HCT116 (cell line): ENCODE data around the gene IFITM1. TPM values are rescaled to one million over a fixed set of nuclear protein-coding genes. Genes with fewer than 3 reads are reported as not detected.

Source experiments
- ATAC-seq: fragments of 200-7000 bp; cut with Tn5 transposase; 2 replicates; pipeline ENCODE4 v1.9.1; 2020; ENCODE audit warnings: mild to moderate bottlenecking, moderate library complexity
- BruUV-seq: library from RNA; stranded (reverse); fragments of 400-500 nt; replicated peaks from 2 replicates; lab custom pipeline; 2021; lab: Mats Ljungman, UMichigan
- CTCF ChIA-PET: fragments of 300-600 bp; sonication (Branson Sonifier 250); formaldehyde crosslinking; loops from one replicate; lab custom pipeline; 2021; ENCODE audit warnings: antibody characterized with exemption; lab: Charles Lee
- POLR2A ChIA-PET: fragments of 300-600, 350-600 bp; sonication (Branson Sonifier 250); formaldehyde crosslinking; loops from one replicate; lab custom pipeline; 2021; ENCODE audit warnings: antibody characterized with exemption; lab: Charles Lee
- RAD21 ChIA-PET, 2 experiments: fragments of 300-600 bp; sonication (Branson Sonifier 250); formaldehyde crosslinking; loops; one replicate each; lab custom pipeline; 2023; ENCODE audit warnings: low total read pairs in 2 of 2; ENCODE audit not compliant: uncharacterized antibody in 2 of 2, unreplicated experiment in 2 of 2, low non-redundant PET in 1 of 2; lab: Charles Lee
- DNase-seq: peaks from one replicate; pipeline ENCODE4 v3.0.0-alpha.2; 2010; ENCODE audit warnings: low read depth, low spot score
- H2AFZ ChIP-seq: fragments of 200-600 bp; shearing (Covaris generic), sonication (generic); 2 replicates; pipeline ENCODE4 v1.6.1; 2017; ENCODE audit warnings: low read depth, mixed run types, mixed read lengths, antibody characterized with exemption, low read length; ENCODE audit not compliant: poor library complexity, severe bottlenecking
- H3K27ac ChIP-seq: 2 replicates; pipeline ENCODE4 v1.5.1; 2012; ENCODE audit warnings: low read depth, low read length
- H3K27me3 ChIP-seq: fragments of 200-600 bp; sonication (generic); 2 replicates; pipeline ENCODE4 v1.6.1; 2016; ENCODE audit warnings: mixed run types, low read length, mixed read lengths; ENCODE audit not compliant: insufficient read depth
- H3K36me3 ChIP-seq, 2 experiments: fragments of 200-500 bp in 1 of 2; fragments of 200-600 bp in 1 of 2; sonication (Bioruptor generic) in 1 of 2; sonication (generic) in 1 of 2; 2 replicates each; pipeline versions ENCODE4 v1.5.1 to v1.6.1; 2014 to 2016; ENCODE audit warnings: low read length in 2 of 2, inconsistent platforms in 1 of 2, mixed read lengths in 1 of 2, mixed run types in 1 of 2; ENCODE audit not compliant: insufficient read depth in 2 of 2, control insufficient read depth in 1 of 2
- H3K4me1 ChIP-seq, 2 experiments: fragments of 200-600 bp in 1 of 2; sonication (generic) in 1 of 2; 2 replicates each; pipeline versions ENCODE4 v1.5.1 to v1.6.1; 2012 to 2017; ENCODE audit warnings: low read length in 2 of 2, inconsistent platforms in 1 of 2, mild to moderate bottlenecking in 1 of 2, mixed read lengths in 1 of 2, mixed run types in 1 of 2, moderate library complexity in 1 of 2; ENCODE audit not compliant: insufficient read depth in 2 of 2, control insufficient read depth in 1 of 2
- H3K4me2 ChIP-seq: fragments of 200-600 bp; sonication (generic); 2 replicates; pipeline ENCODE4 v1.6.1; 2017; ENCODE audit warnings: mixed run types, low read length, mixed read lengths
- H3K4me3 ChIP-seq, 2 experiments: fragments of 200-600 bp in 1 of 2; sonication (generic) in 1 of 2; replicated peaks in 1 of 2; 2 replicates each; pipeline ENCODE4 v1.5.1; 2011 to 2016; ENCODE audit warnings: low read length in 2 of 2, control low read depth in 1 of 2, low read depth in 1 of 2, mild to moderate bottlenecking in 1 of 2, mixed read lengths in 1 of 2, mixed run types in 1 of 2
- H3K79me2 ChIP-seq: fragments of 200-600 bp; sonication (generic); 2 replicates; pipeline ENCODE4 v1.6.1; 2017; ENCODE audit warnings: mild to moderate bottlenecking, mixed run types, low read length, moderate library complexity, mixed read lengths; ENCODE audit not compliant: insufficient read depth
- H3K9ac ChIP-seq: fragments of 200-600 bp; sonication (generic); 2 replicates; pipeline ENCODE4 v1.6.1; 2016; ENCODE audit warnings: low read length, mixed read lengths
- H3K9me2 ChIP-seq: fragments of 200-600 bp; sonication (generic), shearing (Covaris generic); 2 replicates; pipeline ENCODE4 v1.6.1; 2017; ENCODE audit warnings: mixed run types, mild to moderate bottlenecking, moderate library complexity; ENCODE audit not compliant: insufficient read depth
- H3K9me3 ChIP-seq, 2 experiments: fragments of 200-500 bp in 1 of 2; fragments of 200-600 bp in 1 of 2; sonication (Bioruptor generic) in 1 of 2; sonication (generic) in 1 of 2; 2 replicates each; pipeline ENCODE4 v1.6.1; 2014 to 2017; ENCODE audit warnings: low read length in 2 of 2, mixed read lengths in 2 of 2, inconsistent platforms in 1 of 2, low read depth in 1 of 2, mild to moderate bottlenecking in 1 of 2, mixed run types in 1 of 2, moderate library complexity in 1 of 2; ENCODE audit not compliant: control insufficient read depth in 1 of 2, insufficient read depth in 1 of 2
- H4K20me1 ChIP-seq: fragments of 200-600 bp; sonication (generic), shearing (Covaris generic); 2 replicates; pipeline ENCODE4 v1.6.1; 2017; ENCODE audit warnings: mixed run types, mild to moderate bottlenecking, moderate library complexity; ENCODE audit not compliant: insufficient read depth
- CBX3 ChIP-seq: IDR thresholded peaks from 2 replicates; pipeline ENCODE4 v1.6.1; 2012; ENCODE audit warnings: low read depth
- JUND ChIP-seq: IDR thresholded peaks from 2 replicates; pipeline ENCODE4 v1.6.1; 2012
- SP1 ChIP-seq: IDR thresholded peaks from 2 replicates; pipeline ENCODE4 v1.6.1; 2012; ENCODE audit warnings: low read depth
- YY1 ChIP-seq: IDR thresholded peaks from 2 replicates; pipeline ENCODE4 v1.6.1; 2011; ENCODE audit warnings: low read length, low read depth, moderate library complexity, mild to moderate bottlenecking; ENCODE audit not compliant: insufficient replicate concordance; ENCODE audit errors: extremely low read depth
- ZFX ChIP-seq: fragments of 450-650 bp; IDR thresholded peaks from 2 replicates; pipeline ENCODE4 v1.6.1; 2017
- intact Hi-C: fragments of 100-400 bp; cut with micrococcal nuclease; formaldehyde crosslinking; loops from 2 replicates; pipeline ENCODE4 v1.10.0; 2022
- total RNA-seq: library from RNA; stranded (reverse); gene quantifications from one replicate; pipeline ENCODE4 v1.2.1, GENCODE V29; 2021; ENCODE audit not compliant: unreplicated experiment
- TF ChIP-seq, protein P1 (sequence below): IDR thresholded peaks from 2 replicates; pipeline ENCODE4 v1.6.1; 2012; ENCODE audit warnings: low read depth
- TF ChIP-seq, protein P2 (sequence below), 3 experiments: fragments of 200-600 bp in 1 of 3; sonication (generic) in 1 of 3; IDR thresholded peaks in 2 of 3; conservative IDR thresholded peaks in 1 of 3; 2 replicates each; pipeline ENCODE4 v1.5.1; 2012 to 2017; ENCODE audit warnings: low read depth in 2 of 3, low read length in 2 of 3, antibody characterized with exemption in 1 of 3, borderline replicate concordance in 1 of 3, control low read depth in 1 of 3, mild to moderate bottlenecking in 1 of 3, mixed read lengths in 1 of 3, mixed run types in 1 of 3, moderate library complexity in 1 of 3; ENCODE audit not compliant: insufficient read depth in 1 of 3

Gene IFITM1
- total RNA-seq, 1 experiment from 2014 or later: 6.1 TPM

DNA sequence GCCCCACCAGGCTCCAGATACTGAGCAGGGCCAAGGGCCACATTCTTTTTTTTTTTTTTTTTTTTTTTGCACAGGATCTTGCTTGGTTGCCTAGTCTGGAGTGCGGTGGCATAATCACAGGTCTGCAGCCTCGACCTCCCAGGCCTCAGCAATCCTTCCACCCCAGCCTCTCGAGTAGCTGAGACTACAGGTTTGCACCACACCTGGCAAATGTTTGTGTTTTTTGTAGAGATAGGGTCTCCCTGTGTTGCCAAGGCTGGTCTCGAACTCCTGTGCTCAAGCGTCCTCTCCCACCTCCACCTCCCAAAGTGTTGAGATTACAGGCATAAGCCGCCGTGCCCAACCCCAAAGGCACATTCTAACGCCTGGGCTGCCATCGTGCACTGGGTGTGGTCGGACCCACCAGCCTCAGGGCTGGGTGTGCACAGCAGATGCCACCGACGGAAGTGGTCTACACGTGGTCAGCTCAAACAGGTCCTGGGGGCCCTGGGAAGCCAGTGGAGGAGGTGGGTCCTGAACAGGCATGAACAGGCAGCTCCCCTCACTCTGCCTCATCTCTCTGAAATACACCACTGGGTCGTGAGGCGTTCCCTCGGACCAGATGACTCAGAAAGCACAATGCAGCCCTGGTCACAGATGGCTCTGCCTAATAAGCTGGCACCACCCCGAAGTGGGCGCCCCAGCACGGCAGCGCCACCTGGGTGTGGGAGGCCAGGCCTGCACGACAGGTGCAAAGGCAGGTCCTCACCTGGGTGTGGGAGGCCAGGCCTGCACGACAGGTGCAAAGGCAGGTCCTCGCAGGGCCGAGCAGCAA lies 50.3 kb downstream of the IFITM1 start:
- intact Hi-C loops: no loop called here
- no peaks in the 10 kb centered on the region for H3K79me2 ChIP-seq
- POLR2A ChIA-PET: no interaction called here
- BruUV-seq: no TSS peak
- H3K4me1 ChIP-seq: peaks cover 0 to 11% of the 10 kb centered on the region in 2 experiments; a peak in 2 of 4 replicates
- no peaks in the 10 kb centered on the region for H3K36me3 ChIP-seq
- H4K20me1 ChIP-seq: no peaks in the 10 kb centered on the region
- peak overlapping the region; percentile 29; the same call in 1 of the 2 replicates for H3K27ac ChIP-seq
- H3K9me3 ChIP-seq: peaks cover 8% of the 10 kb centered on the region in 2 experiments; a peak in 2 of 4 replicates
- H2AFZ ChIP-seq: no peak overlapping the region
- H3K4me2 ChIP-seq: peak overlapping the region; percentile 45
- RAD21 ChIA-PET: interaction anchor here in 1 of 2 experiments (0.6 kb wide), 1 partner anchor 43 kb away, joined by 3 read pairs; no protein-coding TSS in a partner anchor
- ATAC-seq (peak; percentile 94), DNase-seq (peak; percentile 55)
- H3K9ac ChIP-seq: no peak overlapping the region
- CTCF ChIA-PET: interaction anchor here (0.6 to 1.3 kb wide), 4 partner anchors 17 to 113 kb away, joined by 3 to 4 read pairs (median 3); no protein-coding TSS in a partner anchor
- no peaks in the 10 kb centered on the region for H3K27me3 ChIP-seq
- no peak overlapping the region for H3K4me3 ChIP-seq
- no peaks in the 10 kb centered on the region for H3K9me2 ChIP-seq
- no peak for TF ChIP-seq SP1
- TF ChIP-seq, protein P1, sequence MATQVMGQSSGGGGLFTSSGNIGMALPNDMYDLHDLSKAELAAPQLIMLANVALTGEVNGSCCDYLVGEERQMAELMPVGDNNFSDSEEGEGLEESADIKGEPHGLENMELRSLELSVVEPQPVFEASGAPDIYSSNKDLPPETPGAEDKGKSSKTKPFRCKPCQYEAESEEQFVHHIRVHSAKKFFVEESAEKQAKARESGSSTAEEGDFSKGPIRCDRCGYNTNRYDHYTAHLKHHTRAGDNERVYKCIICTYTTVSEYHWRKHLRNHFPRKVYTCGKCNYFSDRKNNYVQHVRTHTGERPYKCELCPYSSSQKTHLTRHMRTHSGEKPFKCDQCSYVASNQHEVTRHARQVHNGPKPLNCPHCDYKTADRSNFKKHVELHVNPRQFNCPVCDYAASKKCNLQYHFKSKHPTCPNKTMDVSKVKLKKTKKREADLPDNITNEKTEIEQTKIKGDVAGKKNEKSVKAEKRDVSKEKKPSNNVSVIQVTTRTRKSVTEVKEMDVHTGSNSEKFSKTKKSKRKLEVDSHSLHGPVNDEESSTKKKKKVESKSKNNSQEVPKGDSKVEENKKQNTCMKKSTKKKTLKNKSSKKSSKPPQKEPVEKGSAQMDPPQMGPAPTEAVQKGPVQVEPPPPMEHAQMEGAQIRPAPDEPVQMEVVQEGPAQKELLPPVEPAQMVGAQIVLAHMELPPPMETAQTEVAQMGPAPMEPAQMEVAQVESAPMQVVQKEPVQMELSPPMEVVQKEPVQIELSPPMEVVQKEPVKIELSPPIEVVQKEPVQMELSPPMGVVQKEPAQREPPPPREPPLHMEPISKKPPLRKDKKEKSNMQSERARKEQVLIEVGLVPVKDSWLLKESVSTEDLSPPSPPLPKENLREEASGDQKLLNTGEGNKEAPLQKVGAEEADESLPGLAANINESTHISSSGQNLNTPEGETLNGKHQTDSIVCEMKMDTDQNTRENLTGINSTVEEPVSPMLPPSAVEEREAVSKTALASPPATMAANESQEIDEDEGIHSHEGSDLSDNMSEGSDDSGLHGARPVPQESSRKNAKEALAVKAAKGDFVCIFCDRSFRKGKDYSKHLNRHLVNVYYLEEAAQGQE: no peak
- TF ChIP-seq JUND: no peak
- TF ChIP-seq ZFX: no peak
- no peak for TF ChIP-seq CBX3
- TF ChIP-seq YY1: no peak
- TF ChIP-seq, protein P2, sequence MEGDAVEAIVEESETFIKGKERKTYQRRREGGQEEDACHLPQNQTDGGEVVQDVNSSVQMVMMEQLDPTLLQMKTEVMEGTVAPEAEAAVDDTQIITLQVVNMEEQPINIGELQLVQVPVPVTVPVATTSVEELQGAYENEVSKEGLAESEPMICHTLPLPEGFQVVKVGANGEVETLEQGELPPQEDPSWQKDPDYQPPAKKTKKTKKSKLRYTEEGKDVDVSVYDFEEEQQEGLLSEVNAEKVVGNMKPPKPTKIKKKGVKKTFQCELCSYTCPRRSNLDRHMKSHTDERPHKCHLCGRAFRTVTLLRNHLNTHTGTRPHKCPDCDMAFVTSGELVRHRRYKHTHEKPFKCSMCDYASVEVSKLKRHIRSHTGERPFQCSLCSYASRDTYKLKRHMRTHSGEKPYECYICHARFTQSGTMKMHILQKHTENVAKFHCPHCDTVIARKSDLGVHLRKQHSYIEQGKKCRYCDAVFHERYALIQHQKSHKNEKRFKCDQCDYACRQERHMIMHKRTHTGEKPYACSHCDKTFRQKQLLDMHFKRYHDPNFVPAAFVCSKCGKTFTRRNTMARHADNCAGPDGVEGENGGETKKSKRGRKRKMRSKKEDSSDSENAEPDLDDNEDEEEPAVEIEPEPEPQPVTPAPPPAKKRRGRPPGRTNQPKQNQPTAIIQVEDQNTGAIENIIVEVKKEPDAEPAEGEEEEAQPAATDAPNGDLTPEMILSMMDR (IDR thresholded peaks at IDR 0.05 in 2 of 3, conservative IDR thresholded peaks at IDR 0.05 in 1 of 3; ENCODE audit: borderline replicate concordance in 1 of 3, insufficient read depth in 1 of 3, low read depth in 2 of 3, low read length in 2 of 3): peak; percentile 52 to 63 (median 62); a peak in 5 of 6 replicates

Other genes with a start within 250 kb of the IFITM1 start
- not detected for gene SCGB1C1, start 121.0 kb upstream of the IFITM1 start, total RNA-seq
- gene BET1L, start 106.6 kb upstream of the IFITM1 start, total RNA-seq: 49.1 TPM
- gene RIC8A, start 106.3 kb upstream of the IFITM1 start, total RNA-seq: 75.2 TPM
- 17.9 TPM for gene SIRT3, start 77.7 kb upstream of the IFITM1 start, total RNA-seq
- gene PSMD13, start 77.1 kb upstream of the IFITM1 start, total RNA-seq: 179 TPM
- not detected for gene NLRP6, start 35.6 kb upstream of the IFITM1 start, total RNA-seq
- gene PGGHG, start 24.9 kb upstream of the IFITM1 start, total RNA-seq: 57.5 TPM
- gene IFITM5, start 14.5 kb upstream of the IFITM1 start, total RNA-seq: not detected
- gene IFITM2, start 6.2 kb upstream of the IFITM1 start, total RNA-seq: 106 TPM
- 380 TPM for gene IFITM3, start 6.8 kb downstream of the IFITM1 start, total RNA-seq
- 54.3 TPM for gene B4GALNT4, start 55.5 kb downstream of the IFITM1 start, total RNA-seq
- gene PKP3, start 80.2 kb downstream of the IFITM1 start, total RNA-seq: 157 TPM
- 85.6 TPM for gene SIGIRR, start 101.0 kb downstream of the IFITM1 start, total RNA-seq
- 70.3 TPM for gene ANO9, start 128.0 kb downstream of the IFITM1 start, total RNA-seq
- 40.1 TPM for gene PTDSS2, start 136.2 kb downstream of the IFITM1 start, total RNA-seq
- 120 TPM for gene RNH1, start 193.2 kb downstream of the IFITM1 start, total RNA-seq
- 104 TPM for gene HRAS, start 221.5 kb downstream of the IFITM1 start, total RNA-seq
- 9.1 TPM for gene LRRC56, start 223.5 kb downstream of the IFITM1 start, total RNA-seq
- 9.5 TPM for gene LMNTD2, start 246.7 kb downstream of the IFITM1 start, total RNA-seq
- 35.9 TPM for gene RASSF7, start 246.9 kb downstream of the IFITM1 start, total RNA-seq